Activated T-helper 2 cell treated with anti-CD3 and anti-CD28 coated beads, Interferon-gamma antibody, Interleukin-2, Interleukin-4, amounts not matched to agents 10 μg/mL and 5 μg/mL and 100 μg/mL, durations not matched to agents 14 hours and 24 hours and 36 hours (primary cell): ENCODE data around the gene TMEM106B. TPM values are rescaled to one million over a fixed set of nuclear protein-coding genes. Genes with fewer than 3 reads are reported as not detected.
A peak's percentile ranks its signal among the peaks of the same experiment; 100 is the strongest.
"Not testable (repeated sequence)": the region's sequence is repeated elsewhere in the genome, so short reads cannot be mapped to it uniquely, and the experiment has no call there.

ENCODE experiments used
- DNase-seq: peaks from one replicate; pipeline ENCODE4 v3.0.0; 2021; ENCODE audit warnings: low spot score
- H3K27ac Mint-ChIP-seq: one replicate; pipeline ENCODE4 v1.8.0; 2021; ENCODE audit warnings: mixed read lengths
- H3K27me3 Mint-ChIP-seq: one replicate; pipeline ENCODE4 v1.8.0; 2021; ENCODE audit warnings: low read depth, mixed read lengths
- H3K36me3 Mint-ChIP-seq: one replicate; pipeline ENCODE4 v1.8.0; 2021; ENCODE audit warnings: low read depth, mixed read lengths
- H3K4me1 Mint-ChIP-seq: one replicate; pipeline ENCODE4 v1.8.0; 2021; ENCODE audit warnings: low read depth, mixed read lengths
- H3K4me3 Mint-ChIP-seq: one replicate; pipeline ENCODE4 v1.8.0; 2021; ENCODE audit warnings: low read depth, mild to moderate bottlenecking, moderate library complexity, mixed read lengths
- H3K9me3 Mint-ChIP-seq: one replicate; pipeline ENCODE4 v1.8.0; 2021; ENCODE audit warnings: mixed read lengths
- intact Hi-C: fragments of 100-400 bp; cut with micrococcal nuclease; formaldehyde crosslinking; loops from one replicate; pipeline ENCODE4 v1.15.1; 2023
- total RNA-seq: library from RNA; stranded (reverse); gene quantifications from 2 replicates; pipeline ENCODE4 v1.2.3, GENCODE V29; 2022

TMEM106B gene
- 23.9 and 24.1 TPM in 2 replicates for total RNA-seq

DNA sequence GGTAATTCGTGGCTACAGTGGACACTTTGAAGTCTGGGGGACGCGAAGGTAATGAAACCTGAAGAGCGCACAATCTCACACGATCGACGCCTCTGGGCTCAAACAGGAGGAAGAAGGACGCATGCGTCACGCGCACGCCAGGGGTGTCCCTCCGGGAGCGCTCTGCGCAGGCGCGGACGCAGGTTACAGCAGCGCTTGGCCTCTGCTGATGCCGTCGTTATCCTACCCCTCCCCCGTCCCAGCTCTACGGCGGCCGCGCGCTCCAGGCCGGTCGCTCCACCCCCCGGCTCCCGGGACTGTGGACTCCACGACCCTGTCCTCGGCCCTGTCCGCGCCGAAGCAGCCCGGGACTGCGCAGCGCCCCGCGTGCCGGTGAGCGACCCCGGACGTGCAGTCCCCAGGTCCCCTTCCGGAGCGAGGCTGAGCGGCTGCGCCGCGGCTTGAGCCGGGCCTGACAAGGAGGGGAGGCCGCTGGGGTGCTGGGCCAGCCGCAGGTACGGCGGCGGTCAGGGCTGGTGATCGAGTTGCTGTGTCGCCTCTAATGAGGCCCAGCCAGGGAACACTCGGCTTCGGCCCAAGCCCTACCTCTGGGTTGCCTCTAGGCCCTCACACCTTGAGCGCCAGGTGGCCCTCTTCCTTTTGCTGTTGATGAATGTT, at the start of gene TMEM106B:
Gene TMEM106B, plus strand, starts transcription at position 241 of the 657 bp plus-strand sequence. CDS start 3,517 bp downstream, outside the sequence.
- peak; percentile 95 for DNase-seq
- Mint-ChIP-seq H3K9me3 (no peaks in the 10 kb centered on the region), H3K27ac (peak within 1 kb of the TSS; percentile 90), H3K4me1 (peaks cover 31% of the 10 kb centered on the region), H3K27me3 (peaks cover 13% of the 10 kb centered on the region), H3K4me3 (peak within 1 kb of the TSS; percentile 97), H3K36me3 (peaks cover 23% of the 10 kb centered on the region)
- intact Hi-C loops: loop anchor here (1.0 to 5.0 kb wide), 4 partner anchors 46 to 191 kb away; partner anchors contain the start of gene VWDE

DNA sequence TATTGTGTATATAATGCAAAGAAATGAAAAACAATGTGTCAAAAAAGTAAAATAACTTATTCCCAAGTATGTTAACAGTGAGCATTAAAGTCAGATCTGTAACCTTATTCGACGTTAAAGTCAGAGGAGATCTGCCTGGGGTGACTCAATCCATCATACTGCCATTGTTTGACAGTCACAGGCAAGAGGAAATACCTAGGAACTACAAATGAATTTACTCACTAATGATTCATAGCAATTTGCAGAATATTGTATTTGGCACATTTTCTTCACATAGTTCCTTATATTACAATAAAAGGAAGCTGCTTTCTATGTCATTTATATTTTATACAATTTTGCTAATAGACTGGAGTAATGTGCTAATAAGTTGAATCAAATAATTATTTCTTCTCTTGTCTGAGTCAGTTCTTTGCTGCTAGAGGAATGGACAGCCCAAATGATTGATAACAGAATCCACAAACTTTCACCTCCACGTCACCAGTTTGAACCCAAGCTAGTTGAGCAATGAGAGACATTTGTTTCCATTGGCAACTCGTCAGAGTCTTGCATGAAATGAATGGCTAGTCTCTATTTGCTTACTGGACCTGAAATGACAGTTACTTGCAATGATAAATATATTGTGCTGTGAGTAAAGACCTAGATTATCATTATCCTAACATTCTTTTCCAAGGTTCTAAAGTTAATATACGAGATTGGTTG, 48.5 kb upstream of the TMEM106B start:
- Mint-ChIP-seq H3K4me1 (no peaks in the 10 kb centered on the region), H3K27me3 (peaks cover 7% of the 10 kb centered on the region), H3K36me3 (peaks cover 11% of the 10 kb centered on the region), H3K4me3 (no peak overlapping the region), H3K9me3 (peaks cover 17% of the 10 kb centered on the region), H3K27ac (no peak overlapping the region)
- intact Hi-C loops: loop anchor here (5.0 kb wide), 1 partner anchor 95 kb away; no protein-coding TSS in a partner anchor
- DNase-seq: no peak

DNA sequence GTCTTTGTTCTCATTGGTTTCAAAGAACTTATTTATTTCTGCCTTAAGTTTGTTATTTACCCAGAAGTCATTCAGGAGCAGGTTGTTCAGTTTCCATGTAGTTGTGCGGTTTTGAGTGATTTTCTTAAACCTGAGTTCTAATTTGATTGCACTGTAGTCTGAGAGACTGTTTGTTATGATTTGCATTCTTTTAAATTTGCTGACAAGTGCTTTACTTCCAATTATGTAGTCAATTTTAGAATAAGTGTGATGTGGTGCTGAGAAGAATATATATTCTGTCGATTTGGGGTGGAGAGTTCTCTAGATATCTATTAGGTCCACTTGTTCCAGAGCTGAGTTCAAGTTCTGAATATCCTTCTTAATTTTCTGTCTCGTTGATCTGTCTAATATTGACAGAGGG, 43.0 kb upstream of the TMEM106B start:
- H3K4me3 Mint-ChIP-seq, intact Hi-C loops, H3K27ac Mint-ChIP-seq, DNase-seq, H3K27me3 Mint-ChIP-seq: not testable (repeated sequence)
- Mint-ChIP-seq H3K4me1 (peaks cover 12% of the 10 kb centered on the region), H3K36me3 (peaks cover 22% of the 10 kb centered on the region), H3K9me3 (peaks cover 42% of the 10 kb centered on the region)

DNA sequence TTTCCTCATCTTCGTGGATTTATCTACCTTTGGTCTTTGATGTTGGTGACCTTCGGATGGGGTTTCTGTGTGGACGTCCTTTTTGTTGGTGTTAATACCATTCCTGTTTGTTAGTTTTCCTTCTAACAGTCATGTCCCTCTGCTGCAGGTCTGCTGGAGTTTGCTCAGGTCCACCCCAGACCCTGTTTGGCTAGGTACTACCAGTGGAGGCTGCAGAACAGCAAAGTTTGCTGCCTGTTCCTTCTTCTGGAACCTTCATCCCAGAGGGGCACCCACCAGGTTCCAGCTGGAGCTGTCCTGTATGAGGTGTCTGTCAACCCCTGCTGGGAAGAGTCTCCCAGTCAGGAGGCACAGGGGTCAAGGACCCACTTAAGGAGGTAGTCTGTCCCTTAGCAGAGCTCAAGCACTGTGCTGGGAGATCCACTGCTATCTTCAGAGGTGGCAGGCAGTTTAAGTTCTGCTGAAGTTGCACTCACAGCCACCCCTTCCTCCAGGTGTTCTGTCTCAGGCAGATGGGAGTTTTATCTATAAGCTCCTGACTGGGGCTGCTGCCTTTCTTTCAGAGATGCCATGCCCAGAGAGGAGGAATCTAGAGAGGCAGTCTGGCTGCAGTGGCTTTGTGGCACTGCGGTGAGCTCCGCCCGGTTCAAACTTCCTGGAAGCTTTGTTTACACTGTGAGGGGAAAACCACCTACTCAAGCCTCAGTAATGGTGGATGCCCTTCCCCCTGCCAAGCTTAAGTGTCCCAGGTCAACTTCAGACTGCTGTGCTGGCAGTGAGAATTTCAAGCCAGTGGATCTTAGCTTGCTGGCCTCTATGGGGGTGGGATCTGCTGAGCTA, 40.9 kb upstream of the TMEM106B start:
- H3K9me3 Mint-ChIP-seq: peaks cover 38% of the 10 kb centered on the region
- peak; percentile 35 for DNase-seq
- peaks cover 12% of the 10 kb centered on the region for H3K4me1 Mint-ChIP-seq
- H3K27me3 Mint-ChIP-seq, H3K27ac Mint-ChIP-seq, intact Hi-C loops, H3K4me3 Mint-ChIP-seq: not testable (repeated sequence)
- peaks cover 22% of the 10 kb centered on the region for H3K36me3 Mint-ChIP-seq

DNA sequence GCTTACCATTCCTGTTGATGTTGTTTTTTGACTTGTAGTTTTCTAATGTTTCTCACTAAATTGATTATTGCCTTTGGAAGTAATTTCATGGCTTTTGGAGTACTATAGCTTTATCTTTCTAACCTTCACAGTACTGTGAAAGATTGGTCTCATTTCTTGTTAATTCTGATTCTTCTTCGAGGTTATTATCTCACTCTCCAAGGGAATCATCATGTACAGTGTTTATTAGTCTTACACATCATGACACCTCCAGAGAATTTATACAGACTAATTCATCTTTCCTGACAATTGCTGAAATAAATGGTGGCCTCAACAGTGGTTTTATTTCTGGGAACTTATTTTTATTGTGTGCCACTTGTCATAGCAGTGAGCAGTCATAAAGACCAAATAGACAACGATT, 37.4 kb upstream of the TMEM106B start:
- Mint-ChIP-seq H3K4me3 (no peak overlapping the region), H3K4me1 (peaks cover 12% of the 10 kb centered on the region), H3K36me3 (peaks cover 5% of the 10 kb centered on the region), H3K27me3 (peaks cover 9% of the 10 kb centered on the region), H3K9me3 (peaks cover 13% of the 10 kb centered on the region), H3K27ac (no peak overlapping the region)
- intact Hi-C loops: no loop called here
- no peak for DNase-seq

DNA sequence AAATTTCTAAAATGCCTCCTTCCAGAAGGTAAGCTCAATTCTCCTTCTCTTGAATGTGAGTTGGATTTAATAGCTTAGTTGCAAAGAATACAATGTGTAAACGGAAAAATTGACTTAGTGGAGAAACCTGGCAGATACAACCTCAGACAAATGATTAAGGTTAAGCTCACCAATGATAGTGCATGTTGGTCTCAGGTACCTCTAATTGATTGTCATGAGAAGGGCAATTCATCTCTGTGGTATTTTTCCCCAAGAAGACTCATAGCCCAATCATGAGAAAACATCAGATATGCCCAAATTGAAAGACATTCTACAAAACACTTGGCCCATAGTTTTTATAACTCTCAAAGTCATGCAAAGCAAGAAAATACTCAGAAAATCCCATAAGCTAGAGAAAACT, 36.2 kb upstream of the TMEM106B start:
- Mint-ChIP-seq H3K9me3 (peaks cover 5% of the 10 kb centered on the region), H3K36me3 (no peaks in the 10 kb centered on the region), H3K4me3 (no peak overlapping the region), H3K27ac (no peak overlapping the region), H3K27me3 (peaks cover 12% of the 10 kb centered on the region), H3K4me1 (peaks cover 10% of the 10 kb centered on the region)
- intact Hi-C loops: no loop called here
- no peak for DNase-seq

DNA sequence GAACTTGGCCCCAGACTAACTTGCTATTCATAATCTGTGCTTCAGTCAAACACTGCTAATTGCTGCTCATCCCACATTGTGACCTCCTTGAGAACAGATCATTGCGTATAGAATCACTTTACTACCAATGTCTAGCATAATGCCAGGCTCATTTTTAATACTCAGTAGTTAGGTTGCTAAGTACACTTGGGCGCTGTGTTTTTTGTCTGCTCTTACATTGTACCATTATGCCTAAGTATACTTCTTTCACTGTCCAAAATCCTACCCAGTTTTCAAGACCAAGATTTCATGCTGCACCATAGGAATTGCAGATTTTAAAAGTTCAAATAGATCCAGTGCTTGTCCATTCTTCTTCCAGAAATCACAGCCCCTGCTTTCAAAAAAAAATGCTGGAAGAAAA, 32.8 kb upstream of the TMEM106B start:
- Mint-ChIP-seq H3K4me1 (no peaks in the 10 kb centered on the region), H3K27me3 (peaks cover 16% of the 10 kb centered on the region), H3K27ac (no peak overlapping the region), H3K4me3 (no peak overlapping the region), H3K36me3 (no peaks in the 10 kb centered on the region), H3K9me3 (no peaks in the 10 kb centered on the region)
- no peak for DNase-seq
- intact Hi-C loops: no loop called here

DNA sequence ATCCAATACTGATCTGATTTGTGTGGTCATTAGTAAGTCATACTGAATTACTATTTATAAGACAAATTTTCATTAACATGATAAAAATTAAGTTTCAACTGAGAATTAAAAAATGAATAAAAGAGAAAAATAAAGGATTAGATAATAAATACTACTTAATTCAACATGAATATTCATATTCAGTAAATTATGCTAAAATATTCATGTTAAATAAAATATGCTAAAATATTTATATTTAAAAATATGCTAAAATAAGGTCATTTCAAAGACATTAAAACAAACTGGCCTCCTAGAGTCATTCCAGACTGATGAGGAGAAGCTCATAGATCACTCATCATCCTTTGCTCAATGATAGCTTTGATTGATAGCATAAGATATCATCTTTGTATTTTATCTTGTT, 16.7 kb upstream of the TMEM106B start:
- no peaks in the 10 kb centered on the region for H3K9me3 Mint-ChIP-seq
- H3K4me3 Mint-ChIP-seq: no peak overlapping the region
- intact Hi-C loops: no loop called here
- H3K27me3 Mint-ChIP-seq: peaks cover 15% of the 10 kb centered on the region
- H3K36me3 Mint-ChIP-seq: no peaks in the 10 kb centered on the region
- H3K4me1 Mint-ChIP-seq: no peaks in the 10 kb centered on the region
- DNase-seq: no peak
- no peak overlapping the region for H3K27ac Mint-ChIP-seq

DNA sequence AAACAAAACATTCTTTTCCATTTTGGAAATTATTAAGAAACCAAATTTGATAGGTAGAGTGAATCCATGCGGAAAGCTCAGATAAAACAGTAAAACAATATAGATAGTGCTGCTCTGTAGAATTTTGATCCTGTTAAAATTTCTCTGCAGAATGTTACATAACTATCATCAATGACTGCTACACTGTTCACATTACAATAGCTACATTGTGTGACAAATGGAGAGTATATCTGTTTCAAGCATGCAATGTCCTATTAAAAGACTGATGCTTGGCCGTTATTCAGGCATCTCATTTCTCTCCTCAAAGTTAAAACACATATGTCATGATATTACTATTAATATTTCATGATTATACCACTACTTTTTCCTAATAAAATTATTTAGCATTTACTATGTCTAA, 14.7 kb upstream of the TMEM106B start:
- no peaks in the 10 kb centered on the region for H3K36me3 Mint-ChIP-seq
- H3K27ac Mint-ChIP-seq: no peak overlapping the region
- DNase-seq: no peak
- H3K9me3 Mint-ChIP-seq: no peaks in the 10 kb centered on the region
- H3K27me3 Mint-ChIP-seq: peaks cover 20% of the 10 kb centered on the region
- intact Hi-C loops: no loop called here
- no peaks in the 10 kb centered on the region for H3K4me1 Mint-ChIP-seq
- H3K4me3 Mint-ChIP-seq: no peak overlapping the region

DNA sequence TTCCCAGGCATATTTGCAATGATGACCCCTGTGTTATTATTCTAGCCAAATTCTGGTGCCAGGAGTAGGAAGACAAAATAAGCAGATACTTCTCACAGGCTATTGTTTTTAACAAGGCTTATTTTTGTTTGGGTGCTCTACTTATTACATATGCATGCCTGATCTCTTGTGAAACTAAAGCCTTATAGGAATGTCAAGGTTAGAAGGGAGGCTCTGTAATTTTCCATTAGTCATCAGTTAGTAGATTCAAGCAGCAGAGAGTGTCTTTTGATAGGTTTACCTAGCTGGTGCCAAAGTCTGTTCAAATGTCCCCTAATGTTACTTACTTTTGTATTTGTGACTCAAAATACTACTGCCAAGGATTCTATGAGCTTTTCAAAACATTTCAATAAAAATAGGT, 11.7 kb upstream of the TMEM106B start:
- no peak overlapping the region for H3K27ac Mint-ChIP-seq
- intact Hi-C loops: no loop called here
- no peaks in the 10 kb centered on the region for H3K4me1 Mint-ChIP-seq
- peaks cover 20% of the 10 kb centered on the region for H3K27me3 Mint-ChIP-seq
- DNase-seq: no peak
- H3K36me3 Mint-ChIP-seq: no peaks in the 10 kb centered on the region
- no peak overlapping the region for H3K4me3 Mint-ChIP-seq
- H3K9me3 Mint-ChIP-seq: no peaks in the 10 kb centered on the region

DNA sequence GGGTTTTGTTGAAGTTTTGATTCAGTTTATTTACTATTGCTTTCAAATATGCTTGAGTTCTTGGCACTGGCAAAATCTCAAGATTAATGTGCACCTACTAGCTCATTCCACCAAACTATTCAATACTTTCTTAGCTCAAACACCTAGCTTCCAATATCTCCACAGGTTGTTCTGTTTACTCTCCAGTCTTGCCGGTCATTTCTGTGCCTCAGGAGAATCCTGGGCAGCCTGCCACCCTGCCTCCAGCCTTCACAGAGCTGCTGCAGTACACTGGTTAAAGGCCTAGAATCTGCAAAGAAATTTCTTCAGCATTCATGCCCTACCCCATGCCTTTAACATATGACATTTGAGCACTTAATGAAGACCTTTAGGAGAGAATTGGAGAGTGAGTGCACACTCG, 4.0 kb upstream of the TMEM106B start:
- H3K27ac Mint-ChIP-seq: no peak overlapping the region
- no peak for DNase-seq
- H3K27me3 Mint-ChIP-seq: peaks cover 17% of the 10 kb centered on the region
- peaks cover 12% of the 10 kb centered on the region for H3K4me1 Mint-ChIP-seq
- H3K36me3 Mint-ChIP-seq: no peaks in the 10 kb centered on the region
- no peaks in the 10 kb centered on the region for H3K9me3 Mint-ChIP-seq
- no peak overlapping the region for H3K4me3 Mint-ChIP-seq
- intact Hi-C loops: no loop called here

DNA sequence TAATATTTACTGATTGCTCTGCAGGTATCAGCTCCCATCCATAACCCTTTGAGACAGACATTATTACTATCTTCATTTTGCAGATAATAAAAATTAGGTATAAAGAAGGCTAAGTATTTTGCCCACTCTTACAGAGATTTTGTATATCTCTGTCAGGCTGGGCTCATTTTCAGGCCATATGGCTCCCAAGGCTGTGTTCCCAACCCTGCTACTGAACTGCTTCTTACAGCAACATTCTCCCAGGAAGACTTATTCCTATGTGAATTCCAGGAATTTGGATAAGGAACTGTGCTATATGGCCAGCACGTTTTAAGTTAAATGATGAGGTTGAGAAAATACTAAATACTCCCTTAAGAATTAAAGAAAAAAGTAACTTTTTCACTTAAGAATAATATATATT, 1.9 kb upstream of the TMEM106B start:
- intact Hi-C loops: no loop called here
- DNase-seq: no peak
- H3K27me3 Mint-ChIP-seq: peaks cover 14% of the 10 kb centered on the region
- H3K4me1 Mint-ChIP-seq: peaks cover 26% of the 10 kb centered on the region
- H3K27ac Mint-ChIP-seq: no peak overlapping the region
- H3K9me3 Mint-ChIP-seq: no peaks in the 10 kb centered on the region
- no peak overlapping the region for H3K4me3 Mint-ChIP-seq
- H3K36me3 Mint-ChIP-seq: peaks cover 5% of the 10 kb centered on the region
